Measurements from ENCODE around the gene GATB.

Gene GATB

GRCh38 chr4:151798678-151799416, 38.0 kb upstream of the GATB start:
- no peak for TF ChIP-seq CTCF (IDR thresholded peaks at IDR 0.05; ENCODE audit: control insufficient read depth, insufficient read depth, low read depth, low read length, missing control alignments)
- no peak overlapping the region for H3K4me3 ChIP-seq (ENCODE audit: control insufficient read depth, low read depth, low read length)
- DNase-seq (ENCODE audit: low read depth), result no peak

- DNase-seq (ENCODE audit: low read depth), result no peak
- no peak overlapping the region for H3K4me3 ChIP-seq (ENCODE audit: control insufficient read depth, low read depth, low read length)
- TF ChIP-seq CTCF (IDR thresholded peaks at IDR 0.05; ENCODE audit: control insufficient read depth, insufficient read depth, low read depth, low read length, missing control alignments), result no peak
Observed at GRCh38 chr4:151797853-151798252, 37.0 kb upstream of the GATB start.

GRCh38 chr4:151797131-151797530, 36.3 kb upstream of the GATB start:
- no peak overlapping the region for H3K4me3 ChIP-seq (ENCODE audit: control insufficient read depth, low read depth, low read length)
- DNase-seq (ENCODE audit: low read depth), result no peak
- no peak for TF ChIP-seq CTCF (IDR thresholded peaks at IDR 0.05; ENCODE audit: control insufficient read depth, insufficient read depth, low read depth, low read length, missing control alignments)

- no peak for TF ChIP-seq CTCF (IDR thresholded peaks at IDR 0.05; ENCODE audit: control insufficient read depth, insufficient read depth, low read depth, low read length, missing control alignments)
- no peak overlapping the region for H3K4me3 ChIP-seq (ENCODE audit: control insufficient read depth, low read depth, low read length)
- DNase-seq (ENCODE audit: low read depth), result no peak
Observed at GRCh38 chr4:151796106-151796505, 35.3 kb upstream of the GATB start.

- no peak for DNase-seq (ENCODE audit: low read depth)
- TF ChIP-seq CTCF (IDR thresholded peaks at IDR 0.05; ENCODE audit: control insufficient read depth, insufficient read depth, low read depth, low read length, missing control alignments), result no peak
Observed at GRCh38 chr4:151792995-151793394, 32.2 kb upstream of the GATB start.

GRCh38 chr4:151792530-151792929, 31.7 kb upstream of the GATB start:
- no peak for DNase-seq (ENCODE audit: low read depth)
- TF ChIP-seq CTCF (IDR thresholded peaks at IDR 0.05; ENCODE audit: control insufficient read depth, insufficient read depth, low read depth, low read length, missing control alignments), result no peak
- no peak overlapping the region for H3K4me3 ChIP-seq (ENCODE audit: control insufficient read depth, low read depth, low read length)

More at GRCh38 chr4:151792995-151793394, 32.2 kb upstream of the GATB start:
- H3K4me3 ChIP-seq (ENCODE audit: control insufficient read depth, low read depth, low read length), result no peak overlapping the region
